ENCODE measurements around the gene CCDC194.

Gene CCDC194

GRCh38 chr19:17393914-17394313 lies at the start of gene CCDC194:
TSS of gene CCDC194 (minus strand) at chr19:17394196. CDS start at chr19:17394158, 38 bp downstream.
- no peak for DNase-seq (ENCODE audit: low read depth, low spot score)

- DNase-seq (ENCODE audit: low read depth, low spot score), result no peak
Observed at GRCh38 chr19:17441241-17442021, 47.4 kb upstream of the CCDC194 start.

GRCh38 chr19:17436874-17437267 lies 42.9 kb upstream of the CCDC194 start:
- DNase-seq (ENCODE audit: low read depth, low spot score), result no peak

- DNase-seq (ENCODE audit: low read depth, low spot score), result no peak
Observed at GRCh38 chr19:17436094-17436873, 42.3 kb upstream of the CCDC194 start.

GRCh38 chr19:17435218-17435617 lies 41.2 kb upstream of the CCDC194 start:
- no peak for DNase-seq (ENCODE audit: low read depth, low spot score)

GRCh38 chr19:17431417-17431816 lies 37.4 kb upstream of the CCDC194 start:
- DNase-seq (ENCODE audit: low read depth, low spot score), result no peak

GRCh38 chr19:17429641-17430113 lies 35.7 kb upstream of the CCDC194 start:
- no peak for DNase-seq (ENCODE audit: low read depth, low spot score)

GRCh38 chr19:17424743-17425365 lies 30.9 kb upstream of the CCDC194 start:
- DNase-seq (ENCODE audit: low read depth, low spot score), result no peak

- no peak for DNase-seq (ENCODE audit: low read depth, low spot score)
Observed at GRCh38 chr19:17423429-17424208, 29.6 kb upstream of the CCDC194 start.

GRCh38 chr19:17421942-17422341 lies 27.9 kb upstream of the CCDC194 start:
- DNase-seq (ENCODE audit: low read depth, low spot score), result no peak

- DNase-seq (ENCODE audit: low read depth, low spot score), result no peak
Observed at GRCh38 chr19:17420475-17420924, 26.5 kb upstream of the CCDC194 start.

GRCh38 chr19:17419621-17420474 lies 25.9 kb upstream of the CCDC194 start, which contains the start of gene MVB12A:
TSS of gene MVB12A (plus strand) at chr19:17420047. CDS start at chr19:17420136, 89 bp downstream.
- peak; percentile 91 for DNase-seq (ENCODE audit: low read depth, low spot score)

GRCh38 chr19:17419154-17419620 lies 25.2 kb upstream of the CCDC194 start:
- no peak for DNase-seq (ENCODE audit: low read depth, low spot score)

- DNase-seq (ENCODE audit: low read depth, low spot score), result no peak
Observed at GRCh38 chr19:17418710-17419109, 24.7 kb upstream of the CCDC194 start.

GRCh38 chr19:17415121-17415520 lies 21.1 kb upstream of the CCDC194 start:
- DNase-seq (ENCODE audit: low read depth, low spot score), result no peak

- DNase-seq (ENCODE audit: low read depth, low spot score), result no peak
Observed at GRCh38 chr19:17414097-17414496, 20.1 kb upstream of the CCDC194 start.

GRCh38 chr19:17411801-17412200 lies 17.8 kb upstream of the CCDC194 start:
- DNase-seq (ENCODE audit: low read depth, low spot score), result no peak

GRCh38 chr19:17409990-17410389 lies 16.0 kb upstream of the CCDC194 start:
- no peak for DNase-seq (ENCODE audit: low read depth, low spot score)

GRCh38 chr19:17406887-17407196 lies 12.8 kb upstream of the CCDC194 start:
- no peak for DNase-seq (ENCODE audit: low read depth, low spot score)
